HepG2 (cell line): Measurements from ENCODE around the gene ZNF26. TPM values are rescaled to one million over a fixed set of nuclear protein-coding genes. Genes with fewer than 3 reads are reported as not detected.

ENCODE experiments used
- BCL6 ChIP-seq: IDR thresholded peaks from 2 replicates; pipeline ENCODE4 v1.6.1; 2016; ENCODE audit warnings: missing genetic modification reagents, missing compliant biosample characterization
- CCDC6 ChIP-seq: sonication (generic); formaldehyde crosslinking; IDR thresholded peaks from 2 replicates; pipeline ENCODE4 v1.8.1; 2022; ENCODE audit warnings: mild to moderate bottlenecking, missing genetic modification reagents, moderate library complexity
- CHD2 ChIP-seq: IDR thresholded peaks from 2 replicates; pipeline ENCODE4 v1.6.1; 2011; ENCODE audit warnings: low read depth, low read length, improper control_type of control experiment
- SP1 ChIP-seq, 2 experiments: fragments of 450-650 bp in 1 of 2; sonication (generic) in 1 of 2; formaldehyde crosslinking in 1 of 2; IDR thresholded peaks; 2 replicates each; pipeline versions ENCODE4 v1.4.0 to v1.6.1; 2016 to 2020; ENCODE audit warnings: missing genetic modification reagents in 1 of 2
- TARDBP ChIP-seq: sonication (generic); formaldehyde crosslinking; IDR thresholded peaks from 2 replicates; pipeline ENCODE4 v1.8.0; 2022; ENCODE audit warnings: mild to moderate bottlenecking, missing genetic modification reagents
- ZNF160 ChIP-seq: sonication (generic); formaldehyde crosslinking; IDR thresholded peaks from 2 replicates; pipeline ENCODE4 v1.8.0; 2022; ENCODE audit warnings: mild to moderate bottlenecking, inconsistent platforms, missing genetic modification reagents
- ZNF343 ChIP-seq: sonication (generic); formaldehyde crosslinking; IDR thresholded peaks from 2 replicates; pipeline ENCODE4 v1.4.0; 2020; ENCODE audit warnings: mild to moderate bottlenecking, missing genetic modification reagents
- ZNF431 ChIP-seq: sonication (generic); formaldehyde crosslinking; IDR thresholded peaks from 2 replicates; pipeline ENCODE4 v1.9.0; 2022; ENCODE audit warnings: missing genetic modification reagents, low read depth, mild to moderate bottlenecking, borderline replicate concordance
- ZNF557 ChIP-seq: sonication (generic); formaldehyde crosslinking; IDR thresholded peaks from 2 replicates; pipeline ENCODE4 v1.4.0; 2020; ENCODE audit warnings: missing genetic modification reagents
- ZNF772 ChIP-seq: sonication (generic); formaldehyde crosslinking; IDR thresholded peaks from 2 replicates; pipeline ENCODE4 v1.5.0; 2020; ENCODE audit warnings: mild to moderate bottlenecking, missing genetic modification reagents
- polyA plus RNA-seq, 8 experiments: library from polyadenylated mRNA; depleted of rRNA in 3 of 8; stranded (reverse) in 7 of 8; unstranded in 1 of 8; fragments of >200 nt; fragmentation: Illumina TruSeq in 4 of 8; extraction: Trizol in 4 of 8; gene quantifications; 2 replicates each; pipeline versions ENCODE4 v1.2.1 to v1.2.3, GENCODE V29; 2011 to 2016; ENCODE audit warnings: low read depth in 4 of 8, missing spikeins in 1 of 8, mixed read lengths in 1 of 8; ENCODE audit not compliant: insufficient read depth in 1 of 8
- total RNA-seq, 5 experiments: library from RNA; depleted of rRNA; stranded (reverse); fragments of >200 nt; fragmentation: Illumina TruSeq; extraction: Trizol; gene quantifications; 2 replicates each; pipeline ENCODE4 v1.2.3, GENCODE V29; 2016; ENCODE audit warnings: low read depth in 1 of 5
- TF ChIP-seq, protein P1 (sequence below): sonication (generic); formaldehyde crosslinking; IDR thresholded peaks from 2 replicates; pipeline ENCODE4 v1.5.0; 2020; ENCODE audit warnings: mild to moderate bottlenecking, missing genetic modification reagents, borderline replicate concordance
- TF ChIP-seq, protein P2 (sequence below): sonication (generic); formaldehyde crosslinking; IDR thresholded peaks from 2 replicates; pipeline ENCODE4 v1.5.1; 2020; ENCODE audit warnings: mild to moderate bottlenecking, missing genetic modification reagents, moderate library complexity
- TF ChIP-seq, protein P3 (sequence below): sonication (generic); formaldehyde crosslinking; IDR thresholded peaks from 2 replicates; pipeline ENCODE4 v1.4.0; 2020; ENCODE audit warnings: missing genetic modification reagents, borderline replicate concordance
- TF ChIP-seq, protein P4 (sequence below): sonication (generic); formaldehyde crosslinking; IDR thresholded peaks from 2 replicates; pipeline ENCODE4 v1.5.0; 2020; ENCODE audit warnings: mild to moderate bottlenecking, missing genetic modification reagents

ZNF26 gene
- total and polyA plus RNA-seq, 2 of the 13 experiments (the other 11 are each of a cell fraction or from before 2014, with no cell fraction given) = 3.8 to 6.5 TPM

DNA sequence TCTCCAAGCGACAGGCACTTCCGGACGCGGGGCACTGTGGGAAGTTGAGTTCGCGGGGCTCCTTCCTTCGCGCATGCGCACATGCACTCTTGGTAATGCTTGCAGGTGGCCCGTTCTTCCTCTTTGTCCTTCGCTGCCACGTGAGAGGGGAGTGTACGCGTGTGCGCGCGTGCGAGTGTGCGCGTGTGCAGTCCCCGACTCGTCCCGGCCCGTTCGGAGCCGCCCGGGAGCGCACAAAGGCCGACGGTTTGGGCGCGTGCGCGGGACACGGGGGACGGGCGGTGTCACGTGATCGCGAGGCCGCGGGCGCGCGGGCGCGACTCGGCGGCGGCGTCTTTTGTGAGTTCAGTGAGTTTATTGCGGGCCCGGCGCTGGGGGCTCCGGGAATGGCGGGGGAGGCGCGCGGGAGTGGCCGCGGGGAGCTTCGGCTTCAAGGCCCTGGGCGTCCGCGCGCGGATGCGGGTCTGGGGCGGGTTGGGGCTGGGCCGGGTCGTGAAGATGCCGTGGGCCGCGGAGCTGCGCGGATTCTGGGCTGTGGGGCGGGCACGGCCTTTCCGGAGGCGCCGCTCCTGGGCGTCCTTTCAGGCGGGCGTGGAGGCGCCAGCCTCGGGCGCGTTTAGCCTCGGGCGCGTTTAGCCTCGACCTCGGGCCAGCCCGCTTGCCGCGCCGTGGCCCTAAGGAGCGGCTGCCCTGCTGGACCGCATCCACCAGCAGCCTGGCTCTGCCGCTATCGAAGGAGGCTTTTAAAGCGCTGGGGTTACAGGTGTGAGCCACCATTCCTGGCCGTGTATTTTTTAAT is 51.2 kb downstream of the ZNF26 start, which contains the start of gene ZNF84 (continued):
- TF ChIP-seq, protein P1, sequence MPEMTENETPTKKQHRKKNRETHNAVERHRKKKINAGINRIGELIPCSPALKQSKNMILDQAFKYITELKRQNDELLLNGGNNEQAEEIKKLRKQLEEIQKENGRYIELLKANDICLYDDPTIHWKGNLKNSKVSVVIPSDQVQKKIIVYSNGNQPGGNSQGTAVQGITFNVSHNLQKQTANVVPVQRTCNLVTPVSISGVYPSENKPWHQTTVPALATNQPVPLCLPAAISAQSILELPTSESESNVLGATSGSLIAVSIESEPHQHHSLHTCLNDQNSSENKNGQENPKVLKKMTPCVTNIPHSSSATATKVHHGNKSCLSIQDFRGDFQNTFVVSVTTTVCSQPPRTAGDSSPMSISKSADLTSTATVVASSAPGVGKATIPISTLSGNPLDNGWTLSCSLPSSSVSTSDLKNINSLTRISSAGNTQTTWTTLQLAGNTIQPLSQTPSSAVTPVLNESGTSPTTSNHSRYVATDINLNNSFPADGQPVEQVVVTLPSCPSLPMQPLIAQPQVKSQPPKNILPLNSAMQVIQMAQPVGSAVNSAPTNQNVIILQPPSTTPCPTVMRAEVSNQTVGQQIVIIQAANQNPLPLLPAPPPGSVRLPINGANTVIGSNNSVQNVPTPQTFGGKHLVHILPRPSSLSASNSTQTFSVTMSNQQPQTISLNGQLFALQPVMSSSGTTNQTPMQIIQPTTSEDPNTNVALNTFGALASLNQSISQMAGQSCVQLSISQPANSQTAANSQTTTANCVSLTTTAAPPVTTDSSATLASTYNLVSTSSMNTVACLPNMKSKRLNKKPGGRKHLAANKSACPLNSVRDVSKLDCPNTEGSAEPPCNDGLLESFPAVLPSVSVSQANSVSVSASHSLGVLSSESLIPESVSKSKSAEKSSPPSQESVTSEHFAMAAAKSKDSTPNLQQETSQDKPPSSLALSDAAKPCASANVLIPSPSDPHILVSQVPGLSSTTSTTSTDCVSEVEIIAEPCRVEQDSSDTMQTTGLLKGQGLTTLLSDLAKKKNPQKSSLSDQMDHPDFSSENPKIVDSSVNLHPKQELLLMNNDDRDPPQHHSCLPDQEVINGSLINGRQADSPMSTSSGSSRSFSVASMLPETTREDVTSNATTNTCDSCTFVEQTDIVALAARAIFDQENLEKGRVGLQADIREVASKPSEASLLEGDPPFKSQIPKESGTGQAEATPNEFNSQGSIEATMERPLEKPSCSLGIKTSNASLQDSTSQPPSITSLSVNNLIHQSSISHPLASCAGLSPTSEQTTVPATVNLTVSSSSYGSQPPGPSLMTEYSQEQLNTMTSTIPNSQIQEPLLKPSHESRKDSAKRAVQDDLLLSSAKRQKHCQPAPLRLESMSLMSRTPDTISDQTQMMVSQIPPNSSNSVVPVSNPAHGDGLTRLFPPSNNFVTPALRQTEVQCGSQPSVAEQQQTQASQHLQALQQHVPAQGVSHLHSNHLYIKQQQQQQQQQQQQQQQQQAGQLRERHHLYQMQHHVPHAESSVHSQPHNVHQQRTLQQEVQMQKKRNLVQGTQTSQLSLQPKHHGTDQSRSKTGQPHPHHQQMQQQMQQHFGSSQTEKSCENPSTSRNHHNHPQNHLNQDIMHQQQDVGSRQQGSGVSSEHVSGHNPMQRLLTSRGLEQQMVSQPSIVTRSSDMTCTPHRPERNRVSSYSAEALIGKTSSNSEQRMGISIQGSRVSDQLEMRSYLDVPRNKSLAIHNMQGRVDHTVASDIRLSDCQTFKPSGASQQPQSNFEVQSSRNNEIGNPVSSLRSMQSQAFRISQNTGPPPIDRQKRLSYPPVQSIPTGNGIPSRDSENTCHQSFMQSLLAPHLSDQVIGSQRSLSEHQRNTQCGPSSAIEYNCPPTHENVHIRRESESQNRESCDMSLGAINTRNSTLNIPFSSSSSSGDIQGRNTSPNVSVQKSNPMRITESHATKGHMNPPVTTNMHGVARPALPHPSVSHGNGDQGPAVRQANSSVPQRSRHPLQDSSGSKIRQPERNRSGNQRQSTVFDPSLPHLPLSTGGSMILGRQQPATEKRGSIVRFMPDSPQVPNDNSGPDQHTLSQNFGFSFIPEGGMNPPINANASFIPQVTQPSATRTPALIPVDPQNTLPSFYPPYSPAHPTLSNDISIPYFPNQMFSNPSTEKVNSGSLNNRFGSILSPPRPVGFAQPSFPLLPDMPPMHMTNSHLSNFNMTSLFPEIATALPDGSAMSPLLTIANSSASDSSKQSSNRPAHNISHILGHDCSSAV (CRISPR knock-in tag) = 0 out of 2 replicates have a peak, but pooled peaks have one; percentile 54
- TF ChIP-seq ZNF160 (CRISPR knock-in tag) = peak; percentile 83
- no peak for TF ChIP-seq SP1 (IDR thresholded peaks at IDR 0.05)
- TF ChIP-seq SP1 (CRISPR knock-in tag; IDR thresholded peaks at IDR 0.05) = peak; percentile 43; the same call in 1 of the 2 replicates
- peak; percentile 93 for TF ChIP-seq CCDC6 (CRISPR knock-in tag)
- TF ChIP-seq ZNF431 (CRISPR knock-in tag) = peak; percentile 68
- TF ChIP-seq ZNF343 = peak; percentile 84; the same call in 1 of the 2 replicates
- TF ChIP-seq TARDBP (CRISPR knock-in tag) = peak; percentile 78
- peak; percentile 84; the same call in 1 of the 2 replicates for TF ChIP-seq ZNF772 (CRISPR knock-in tag)
- TF ChIP-seq, protein P2, sequence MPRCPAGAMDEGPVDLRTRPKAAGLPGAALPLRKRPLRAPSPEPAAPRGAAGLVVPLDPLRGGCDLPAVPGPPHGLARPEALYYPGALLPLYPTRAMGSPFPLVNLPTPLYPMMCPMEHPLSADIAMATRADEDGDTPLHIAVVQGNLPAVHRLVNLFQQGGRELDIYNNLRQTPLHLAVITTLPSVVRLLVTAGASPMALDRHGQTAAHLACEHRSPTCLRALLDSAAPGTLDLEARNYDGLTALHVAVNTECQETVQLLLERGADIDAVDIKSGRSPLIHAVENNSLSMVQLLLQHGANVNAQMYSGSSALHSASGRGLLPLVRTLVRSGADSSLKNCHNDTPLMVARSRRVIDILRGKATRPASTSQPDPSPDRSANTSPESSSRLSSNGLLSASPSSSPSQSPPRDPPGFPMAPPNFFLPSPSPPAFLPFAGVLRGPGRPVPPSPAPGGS (CRISPR knock-in tag) = peak; percentile 68; the same call in 1 of the 2 replicates
- TF ChIP-seq, protein P3, sequence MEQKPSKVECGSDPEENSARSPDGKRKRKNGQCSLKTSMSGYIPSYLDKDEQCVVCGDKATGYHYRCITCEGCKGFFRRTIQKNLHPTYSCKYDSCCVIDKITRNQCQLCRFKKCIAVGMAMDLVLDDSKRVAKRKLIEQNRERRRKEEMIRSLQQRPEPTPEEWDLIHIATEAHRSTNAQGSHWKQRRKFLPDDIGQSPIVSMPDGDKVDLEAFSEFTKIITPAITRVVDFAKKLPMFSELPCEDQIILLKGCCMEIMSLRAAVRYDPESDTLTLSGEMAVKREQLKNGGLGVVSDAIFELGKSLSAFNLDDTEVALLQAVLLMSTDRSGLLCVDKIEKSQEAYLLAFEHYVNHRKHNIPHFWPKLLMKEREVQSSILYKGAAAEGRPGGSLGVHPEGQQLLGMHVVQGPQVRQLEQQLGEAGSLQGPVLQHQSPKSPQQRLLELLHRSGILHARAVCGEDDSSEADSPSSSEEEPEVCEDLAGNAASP (CRISPR knock-in tag) = no peak
- TF ChIP-seq BCL6 (CRISPR knock-in tag) = 0 out of 2 replicates have a peak, but pooled peaks have one; percentile 31
- TF ChIP-seq ZNF557 (CRISPR knock-in tag) = no peak; the same call in 1 of the 2 replicates
- TF ChIP-seq, protein P4, sequence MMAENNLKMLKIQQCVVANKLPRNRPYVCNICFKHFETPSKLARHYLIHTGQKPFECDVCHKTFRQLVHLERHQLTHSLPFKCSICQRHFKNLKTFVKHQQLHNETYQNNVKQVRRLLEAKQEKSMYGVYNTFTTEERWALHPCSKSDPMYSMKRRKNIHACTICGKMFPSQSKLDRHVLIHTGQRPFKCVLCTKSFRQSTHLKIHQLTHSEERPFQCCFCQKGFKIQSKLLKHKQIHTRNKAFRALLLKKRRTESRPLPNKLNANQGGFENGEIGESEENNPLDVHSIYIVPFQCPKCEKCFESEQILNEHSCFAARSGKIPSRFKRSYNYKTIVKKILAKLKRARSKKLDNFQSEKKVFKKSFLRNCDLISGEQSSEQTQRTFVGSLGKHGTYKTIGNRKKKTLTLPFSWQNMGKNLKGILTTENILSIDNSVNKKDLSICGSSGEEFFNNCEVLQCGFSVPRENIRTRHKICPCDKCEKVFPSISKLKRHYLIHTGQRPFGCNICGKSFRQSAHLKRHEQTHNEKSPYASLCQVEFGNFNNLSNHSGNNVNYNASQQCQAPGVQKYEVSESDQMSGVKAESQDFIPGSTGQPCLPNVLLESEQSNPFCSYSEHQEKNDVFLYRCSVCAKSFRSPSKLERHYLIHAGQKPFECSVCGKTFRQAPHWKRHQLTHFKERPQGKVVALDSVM (CRISPR knock-in tag) = peak; percentile 66; the same call in 1 of the 2 replicates
- TF ChIP-seq CHD2 = peak; percentile 40; the same call in 1 of the 2 replicates
